GM21825 (cell line): ENCODE data around the gene BMS1.
"Not testable (repeated sequence)": the region's sequence is repeated elsewhere in the genome, so short reads cannot be mapped to it uniquely, and the experiment has no call there.

Source experiments
- ATAC-seq: cut with Tn5 transposase; IDR thresholded peaks from one replicate; pipeline ENCODE4 v1.9.1; 2021; ENCODE audit warnings: mild to moderate bottlenecking, moderate library complexity; ENCODE audit not compliant: unreplicated experiment

The BMS1 gene, protein sequence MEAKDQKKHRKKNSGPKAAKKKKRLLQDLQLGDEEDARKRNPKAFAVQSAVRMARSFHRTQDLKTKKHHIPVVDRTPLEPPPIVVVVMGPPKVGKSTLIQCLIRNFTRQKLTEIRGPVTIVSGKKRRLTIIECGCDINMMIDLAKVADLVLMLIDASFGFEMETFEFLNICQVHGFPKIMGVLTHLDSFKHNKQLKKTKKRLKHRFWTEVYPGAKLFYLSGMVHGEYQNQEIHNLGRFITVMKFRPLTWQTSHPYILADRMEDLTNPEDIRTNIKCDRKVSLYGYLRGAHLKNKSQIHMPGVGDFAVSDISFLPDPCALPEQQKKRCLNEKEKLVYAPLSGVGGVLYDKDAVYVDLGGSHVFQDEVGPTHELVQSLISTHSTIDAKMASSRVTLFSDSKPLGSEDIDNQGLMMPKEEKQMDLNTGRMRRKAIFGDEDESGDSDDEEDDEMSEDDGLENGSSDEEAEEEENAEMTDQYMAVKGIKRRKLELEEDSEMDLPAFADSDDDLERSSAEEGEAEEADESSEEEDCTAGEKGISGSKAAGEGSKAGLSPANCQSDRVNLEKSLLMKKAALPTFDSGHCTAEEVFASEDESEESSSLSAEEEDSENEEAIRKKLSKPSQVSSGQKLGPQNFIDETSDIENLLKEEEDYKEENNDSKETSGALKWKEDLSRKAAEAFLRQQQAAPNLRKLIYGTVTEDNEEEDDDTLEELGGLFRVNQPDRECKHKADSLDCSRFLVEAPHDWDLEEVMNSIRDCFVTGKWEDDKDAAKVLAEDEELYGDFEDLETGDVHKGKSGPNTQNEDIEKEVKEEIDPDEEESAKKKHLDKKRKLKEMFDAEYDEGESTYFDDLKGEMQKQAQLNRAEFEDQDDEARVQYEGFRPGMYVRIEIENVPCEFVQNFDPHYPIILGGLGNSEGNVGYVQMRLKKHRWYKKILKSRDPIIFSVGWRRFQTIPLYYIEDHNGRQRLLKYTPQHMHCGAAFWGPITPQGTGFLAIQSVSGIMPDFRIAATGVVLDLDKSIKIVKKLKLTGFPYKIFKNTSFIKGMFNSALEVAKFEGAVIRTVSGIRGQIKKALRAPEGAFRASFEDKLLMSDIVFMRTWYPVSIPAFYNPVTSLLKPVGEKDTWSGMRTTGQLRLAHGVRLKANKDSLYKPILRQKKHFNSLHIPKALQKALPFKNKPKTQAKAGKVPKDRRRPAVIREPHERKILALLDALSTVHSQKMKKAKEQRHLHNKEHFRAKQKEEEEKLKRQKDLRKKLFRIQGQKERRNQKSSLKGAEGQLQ

DNA sequence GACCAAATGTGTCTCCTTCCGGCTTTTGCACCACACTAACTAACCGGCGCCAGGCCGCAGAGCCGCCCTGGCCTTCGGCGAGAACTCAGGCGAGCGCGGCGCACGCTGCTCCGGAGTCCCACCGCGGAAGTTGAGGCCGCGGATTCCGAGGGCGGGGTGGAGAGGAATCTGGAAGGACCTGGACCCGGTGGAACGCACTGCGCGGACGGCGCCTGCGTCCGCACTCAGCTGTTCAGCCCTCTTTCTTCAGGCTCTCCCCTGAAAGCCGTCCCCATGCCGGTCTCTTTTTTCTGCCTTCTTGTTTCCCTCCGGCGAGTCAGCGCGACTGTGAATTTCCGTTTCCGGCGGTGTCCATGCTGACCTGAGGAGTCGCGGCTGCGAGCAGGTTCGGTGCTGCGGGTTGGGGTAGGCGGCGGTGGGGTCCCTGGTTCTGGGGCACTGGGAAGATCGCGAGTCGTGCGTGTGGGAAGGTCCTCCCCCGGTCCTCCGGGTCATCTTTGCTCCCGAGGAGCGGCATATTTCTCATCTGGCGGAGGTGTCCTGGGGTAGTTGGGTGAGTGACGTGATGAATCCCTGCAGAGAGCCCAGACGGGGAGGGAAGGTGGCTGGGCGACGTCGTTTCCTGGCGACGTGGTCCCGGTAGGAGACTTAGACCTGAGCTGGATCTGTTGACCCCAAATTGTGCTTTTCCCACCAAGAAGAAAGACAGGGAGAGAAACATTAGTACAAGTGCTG is at the start of gene BMS1:
Gene BMS1 (plus strand): TSS at position 350 of the 735 bp plus-strand sequence. CDS start 1,600 bp downstream, outside the sequence.
- ATAC-seq = peak; percentile 96

GRCh38 chr10:42734536-42734935 is 48.1 kb upstream of the BMS1 start:
- ATAC-seq = no peak

- no peak for ATAC-seq
Observed at GRCh38 chr10:42738679-42739078, 43.9 kb upstream of the BMS1 start.

DNA sequence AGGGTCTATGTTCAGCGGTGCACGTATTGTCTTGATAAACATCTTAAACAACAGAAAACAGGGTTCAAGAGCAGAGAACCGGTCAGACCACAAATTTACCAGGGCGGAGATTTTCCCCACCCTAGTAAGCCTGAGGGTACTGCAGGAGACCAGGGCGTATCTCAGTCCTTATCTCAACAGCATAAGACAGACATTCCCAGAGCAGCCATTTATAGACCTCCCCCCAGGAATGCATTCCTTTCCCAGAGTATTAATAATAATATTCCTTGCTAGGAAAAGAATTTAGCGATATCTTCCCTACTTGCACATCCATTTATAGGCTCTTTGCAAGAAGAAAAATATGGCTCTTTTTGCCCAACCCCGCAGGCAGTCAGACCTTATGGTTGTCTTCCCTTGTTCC is 41.1 kb upstream of the BMS1 start:
- ATAC-seq = not testable (repeated sequence)

DNA sequence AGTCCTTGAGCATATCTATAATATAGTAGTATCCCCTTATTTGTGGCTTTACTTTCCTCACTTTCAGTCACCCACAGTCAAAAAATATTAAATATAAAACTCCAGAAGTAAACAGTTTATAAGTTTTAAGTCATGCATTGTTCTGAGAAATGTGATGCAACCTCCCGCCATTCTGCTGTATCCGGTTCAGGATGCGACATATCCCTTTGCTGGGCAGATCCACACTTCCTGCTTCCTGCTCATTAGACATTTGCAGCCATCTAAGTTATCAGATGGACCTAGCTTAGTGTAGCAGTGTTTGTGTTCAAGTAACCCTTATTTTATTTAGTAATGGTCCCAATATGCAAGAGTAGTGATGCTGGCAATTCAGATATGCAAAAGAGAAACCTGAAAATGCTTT is 38.9 kb upstream of the BMS1 start:
- ATAC-seq = no peak

- no peak for ATAC-seq
Observed at GRCh38 chr10:42744134-42744701, 38.4 kb upstream of the BMS1 start.

- peak; percentile 46 for ATAC-seq
Observed at GRCh38 chr10:42753126-42753506, 29.5 kb upstream of the BMS1 start.

GRCh38 chr10:42753507-42754154 is 29.0 kb upstream of the BMS1 start:
- ATAC-seq = no peak

GRCh38 chr10:42754155-42755027 is 28.2 kb upstream of the BMS1 start:
- ATAC-seq = no peak

DNA sequence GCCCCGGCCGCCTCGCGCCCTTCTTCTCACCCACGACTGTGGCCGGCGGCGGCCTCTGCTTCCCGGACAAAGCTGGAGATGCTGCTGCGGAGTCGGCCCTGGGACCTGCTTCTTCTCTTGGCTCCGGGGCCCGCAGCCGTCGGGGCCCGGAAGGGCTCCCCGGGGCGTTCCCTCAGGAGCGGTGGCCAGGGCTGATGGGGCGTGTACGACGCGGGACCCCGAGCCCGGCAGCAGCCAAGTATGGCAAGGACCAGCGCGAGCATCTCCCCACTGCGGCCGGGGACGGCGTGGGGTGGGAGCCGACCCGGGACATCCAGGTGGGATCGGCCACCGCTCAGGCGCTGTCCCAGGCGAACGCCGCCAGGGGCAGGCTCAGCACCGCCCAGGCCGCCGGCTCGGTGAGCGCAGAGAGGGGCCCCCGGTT is 27.6 kb upstream of the BMS1 start:
- ATAC-seq = no peak

DNA sequence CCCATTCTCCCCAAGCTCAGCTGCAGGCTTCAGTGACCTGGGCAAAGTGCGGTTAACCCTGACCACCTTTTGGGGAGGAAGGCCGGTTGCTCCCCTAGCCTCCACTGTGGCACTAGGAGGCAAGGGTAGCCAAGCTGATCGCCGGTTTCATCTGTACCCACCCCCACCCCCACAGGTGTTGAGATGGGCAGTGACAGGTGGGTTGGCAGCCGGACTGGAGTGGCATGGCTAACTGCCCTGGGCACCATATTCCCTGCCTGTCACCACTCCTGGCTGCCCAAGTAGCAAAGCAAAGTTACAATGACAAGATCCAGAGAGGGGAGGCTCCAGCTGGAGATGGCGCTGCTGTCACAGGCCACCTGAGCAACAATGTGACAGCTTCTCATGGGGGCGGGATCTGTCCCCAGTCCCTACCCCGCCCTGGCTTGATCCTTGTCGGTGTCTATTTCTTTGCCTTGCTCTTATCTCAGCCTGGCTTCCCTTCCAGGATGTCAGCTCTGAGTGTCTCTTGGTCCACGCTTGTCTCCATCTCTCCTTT is 27.0 kb upstream of the BMS1 start:
- no peak for ATAC-seq

- ATAC-seq = no peak
Observed at GRCh38 chr10:42767906-42768305, 14.7 kb upstream of the BMS1 start.

GRCh38 chr10:42768581-42769152 is 13.9 kb upstream of the BMS1 start:
- ATAC-seq = no peak

- ATAC-seq = no peak
Observed at GRCh38 chr10:42769173-42769572, 13.4 kb upstream of the BMS1 start.

DNA sequence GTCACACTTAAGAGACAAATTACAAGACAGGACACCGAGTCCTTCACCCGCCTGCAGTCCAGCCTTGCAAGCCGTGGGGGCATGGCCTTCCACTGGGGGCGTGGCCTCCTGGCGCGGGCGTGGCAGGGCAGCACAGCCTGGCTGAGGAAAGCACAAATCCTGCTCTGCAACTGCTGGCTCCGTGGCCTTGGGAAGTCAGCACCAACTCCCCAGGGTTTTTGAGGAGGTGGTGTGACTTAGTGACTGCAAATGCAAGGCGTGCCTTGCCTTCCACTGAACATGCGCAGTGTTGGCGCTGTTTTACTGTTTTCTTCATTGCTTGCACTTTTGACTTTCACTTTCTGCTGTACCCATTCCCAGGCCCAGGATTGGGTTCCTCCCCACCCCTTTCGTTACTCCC is 12.9 kb upstream of the BMS1 start:
- no peak for ATAC-seq

- no peak for ATAC-seq
Observed at GRCh38 chr10:42776681-42777080, 5.9 kb upstream of the BMS1 start.

- ATAC-seq = no peak
Observed at GRCh38 chr10:42780456-42780855, 2.1 kb upstream of the BMS1 start.

- ATAC-seq = no peak
Observed at GRCh38 chr10:42781893-42782445, 626 bp upstream of the BMS1 start.
